Putamen (tissue), 1 donor: ENCODE results near the gene HHIPL2.
A peak's percentile ranks its signal among the peaks of the same experiment; 100 is the strongest.

Experiments used
- DNase-seq: peaks from one replicate; pipeline ENCODE4 v3.0.0-alpha.2; 2016; ENCODE audit warnings: low spot score

HHIPL2 gene

GRCh38 chr1:222547944-222548671, at the start of gene HHIPL2:
Gene HHIPL2 (minus strand): TSS chr1:222548104. CDS start chr1:222548044, 60 bp downstream.
- no peak for DNase-seq

GRCh38 chr1:222596696-222597095, 48.8 kb upstream of the HHIPL2 start:
- no peak for DNase-seq

- no peak for DNase-seq
These were observed 46.9 kb upstream of the HHIPL2 start for GRCh38 chr1:222594789-222595188.

GRCh38 chr1:222592171-222592570, 44.3 kb upstream of the HHIPL2 start:
- no peak for DNase-seq

- peak; percentile 89 for DNase-seq
These were observed 41.8 kb upstream of the HHIPL2 start, which contains the start of gene TAF1A for GRCh38 chr1:222589462-222590302. Gene TAF1A (minus strand): TSS chr1:222589933.

GRCh38 chr1:222588135-222588534, 40.2 kb upstream of the HHIPL2 start:
- DNase-seq = no peak

GRCh38 chr1:222586842-222587241, 38.9 kb upstream of the HHIPL2 start:
- DNase-seq = no peak

- no peak for DNase-seq
These were observed 35.2 kb upstream of the HHIPL2 start for GRCh38 chr1:222583079-222583478.

GRCh38 chr1:222582099-222582774, 34.3 kb upstream of the HHIPL2 start:
- DNase-seq = no peak

GRCh38 chr1:222579316-222579715, 31.4 kb upstream of the HHIPL2 start:
- DNase-seq = no peak

GRCh38 chr1:222570837-222571236, 22.9 kb upstream of the HHIPL2 start:
- no peak for DNase-seq

GRCh38 chr1:222561656-222562055, 13.8 kb upstream of the HHIPL2 start:
- no peak for DNase-seq

- DNase-seq = no peak
These were observed 9.7 kb upstream of the HHIPL2 start for GRCh38 chr1:222557574-222557973.

GRCh38 chr1:222557148-222557547, 9.2 kb upstream of the HHIPL2 start:
- DNase-seq = no peak

- DNase-seq = no peak
These were observed 8.2 kb upstream of the HHIPL2 start for GRCh38 chr1:222555992-222556615.

- no peak for DNase-seq
These were observed 6.3 kb upstream of the HHIPL2 start for GRCh38 chr1:222554177-222554576.

GRCh38 chr1:222552882-222553281, 5.0 kb upstream of the HHIPL2 start:
- no peak for DNase-seq

GRCh38 chr1:222547260-222547614, 667 bp downstream of the HHIPL2 start:
- DNase-seq = no peak

- DNase-seq = no peak
These were observed 1.2 kb downstream of the HHIPL2 start for GRCh38 chr1:222546548-222547259.

- no peak for DNase-seq
These were observed 1.8 kb downstream of the HHIPL2 start for GRCh38 chr1:222546091-222546490.

GRCh38 chr1:222543817-222544216, 4.1 kb downstream of the HHIPL2 start:
- DNase-seq = no peak

- no peak for DNase-seq
These were observed 7.3 kb downstream of the HHIPL2 start for GRCh38 chr1:222540598-222540995.
